Hindlimb muscle (tissue), 1 donor: Measurements from ENCODE around the gene RNF138. TPM values are rescaled to one million over a fixed set of nuclear protein-coding genes. Genes with fewer than 3 reads are reported as not detected.
"Not testable (repeated sequence)": the region's sequence is repeated elsewhere in the genome, so short reads cannot be mapped to it uniquely, and the experiment has no call there.

ENCODE experiments used
- DNase-seq: peaks from one replicate; pipeline ENCODE4 v3.0.0-alpha.2; 2013
- polyA plus RNA-seq: library from polyadenylated mRNA; unstranded; fragments of 120-200 nt; gene quantifications from one replicate; pipeline ENCODE4 v1.2.1, GENCODE V29; 2013; ENCODE audit not compliant: insufficient read length

The RNF138 gene
- polyA plus RNA-seq, 1 donor = 23.8 TPM

DNA sequence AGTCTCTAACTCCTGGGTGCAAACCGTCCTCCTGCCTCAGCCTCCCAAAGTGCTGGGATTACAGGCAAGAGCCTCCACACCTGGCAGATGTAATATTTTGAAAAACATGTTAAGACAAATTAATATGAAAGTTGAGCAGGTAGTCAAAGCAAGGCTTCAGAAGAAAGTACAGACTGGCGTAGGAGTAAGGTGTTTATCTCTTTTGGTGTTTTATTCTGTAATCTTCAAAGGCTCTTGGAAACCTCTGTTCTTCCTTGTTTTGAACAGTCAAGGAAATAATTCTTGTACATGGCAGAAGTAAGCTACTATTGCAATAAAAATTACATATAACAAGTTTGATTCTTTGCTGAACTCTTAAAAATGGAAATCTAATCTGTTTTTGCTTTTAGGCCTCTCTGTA, 5.3 kb downstream of the RNF138 start:
- no peak for DNase-seq

DNA sequence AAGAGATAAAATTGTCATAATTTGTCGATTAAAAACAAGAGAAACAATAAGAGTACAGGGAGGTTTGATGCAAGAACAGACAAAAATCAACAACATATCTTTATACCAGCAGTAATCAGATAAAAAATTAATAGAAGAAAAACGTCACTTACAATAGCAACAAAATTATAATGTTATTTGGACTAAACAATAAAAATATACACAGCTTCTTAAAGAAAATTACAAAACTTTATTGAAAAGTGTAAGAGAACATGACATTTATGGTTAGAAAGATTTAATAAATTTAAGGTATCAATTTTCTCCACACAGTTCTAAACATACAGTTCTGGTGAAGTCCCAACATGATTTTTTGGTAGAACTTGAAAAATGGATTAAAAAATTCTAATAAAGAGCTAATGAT, 12.8 kb downstream of the RNF138 start:
- DNase-seq = no peak

DNA sequence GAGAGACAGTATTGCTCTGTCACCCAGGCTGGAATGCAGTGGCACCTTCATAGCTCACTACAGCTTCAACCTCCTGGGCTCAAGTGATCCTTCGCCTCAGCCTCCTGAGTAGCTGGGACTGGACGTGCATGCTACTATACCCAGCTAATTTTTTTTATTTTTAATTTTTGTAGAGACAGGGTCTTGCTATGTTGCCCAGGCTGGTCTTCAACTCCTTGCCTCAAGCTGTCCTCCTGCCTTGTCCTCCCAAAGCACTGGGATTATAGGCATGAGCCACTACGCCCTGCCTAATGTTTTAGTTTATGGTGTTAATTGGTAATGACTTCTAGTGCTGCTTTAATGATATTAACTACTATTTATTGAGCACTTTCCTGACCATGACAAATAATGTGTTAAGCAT, 18.3 kb downstream of the RNF138 start:
- no peak for DNase-seq

DNA sequence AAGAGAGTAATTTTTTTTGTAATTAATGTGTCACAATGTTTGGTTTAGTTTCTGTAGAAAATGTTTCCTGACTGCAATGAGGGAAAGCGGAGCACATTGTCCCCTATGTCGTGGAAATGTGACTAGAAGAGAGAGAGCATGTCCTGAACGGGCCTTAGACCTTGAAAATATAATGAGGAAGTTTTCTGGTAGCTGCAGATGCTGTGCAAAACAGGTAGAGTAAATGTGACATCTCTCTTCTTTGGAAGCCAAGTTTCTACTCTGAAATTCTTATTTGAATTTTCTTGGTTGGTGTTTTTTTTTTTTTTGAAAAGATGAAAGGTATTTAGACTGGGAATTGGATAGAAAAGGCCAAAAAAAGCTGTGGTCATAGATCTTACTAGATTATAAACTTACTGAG, 20.0 kb downstream of the RNF138 start:
- no peak for DNase-seq

DNA sequence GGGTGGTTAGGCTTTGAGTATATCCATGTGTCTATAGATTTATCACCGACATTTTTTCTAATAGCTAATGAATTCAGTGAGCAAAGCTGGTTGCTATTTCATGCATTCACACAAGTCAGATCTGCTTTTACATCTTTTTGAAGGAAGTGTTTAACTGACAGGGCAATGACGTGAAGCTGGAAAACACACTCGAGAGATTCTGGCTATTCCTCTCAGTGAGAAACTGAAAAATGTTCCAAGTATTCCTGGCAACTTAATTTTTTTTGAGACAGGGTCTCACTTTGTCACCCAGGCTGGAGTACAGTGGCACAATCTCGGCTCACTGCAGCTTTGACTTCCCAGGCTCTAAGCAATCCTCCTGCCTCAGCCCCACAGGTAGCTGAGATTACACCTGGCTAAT, 21.2 kb downstream of the RNF138 start:
- DNase-seq = no peak

DNA sequence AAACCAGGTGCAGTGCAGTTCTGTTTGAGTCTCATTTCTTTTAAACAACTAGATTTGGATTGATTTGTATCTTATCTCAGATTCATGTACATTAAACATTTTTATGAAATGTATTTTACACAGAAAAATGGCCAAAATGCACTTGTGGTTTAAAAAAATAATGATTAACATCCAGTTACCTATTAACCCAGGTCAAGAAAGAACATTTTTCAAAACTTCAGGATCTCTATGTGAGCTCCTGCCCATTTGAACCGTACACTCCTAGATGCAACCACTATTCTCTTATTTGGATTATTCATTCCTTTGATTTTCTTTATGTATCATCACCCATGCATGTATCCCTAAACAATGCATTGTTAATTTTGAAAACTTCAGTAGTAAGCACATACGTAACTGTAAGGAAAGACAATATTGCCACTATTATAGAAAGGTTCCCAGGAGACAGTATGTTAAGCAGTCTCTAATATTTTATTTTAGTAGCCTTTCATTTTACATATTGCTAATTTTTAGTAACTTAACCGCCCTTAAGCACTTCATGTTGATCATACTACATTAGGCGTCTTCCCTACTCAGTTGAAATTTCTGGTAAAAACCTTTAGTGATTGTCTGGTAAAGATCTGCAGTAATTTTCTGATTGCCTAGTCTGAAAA, 22.7 kb downstream of the RNF138 start:
- no peak for DNase-seq

DNA sequence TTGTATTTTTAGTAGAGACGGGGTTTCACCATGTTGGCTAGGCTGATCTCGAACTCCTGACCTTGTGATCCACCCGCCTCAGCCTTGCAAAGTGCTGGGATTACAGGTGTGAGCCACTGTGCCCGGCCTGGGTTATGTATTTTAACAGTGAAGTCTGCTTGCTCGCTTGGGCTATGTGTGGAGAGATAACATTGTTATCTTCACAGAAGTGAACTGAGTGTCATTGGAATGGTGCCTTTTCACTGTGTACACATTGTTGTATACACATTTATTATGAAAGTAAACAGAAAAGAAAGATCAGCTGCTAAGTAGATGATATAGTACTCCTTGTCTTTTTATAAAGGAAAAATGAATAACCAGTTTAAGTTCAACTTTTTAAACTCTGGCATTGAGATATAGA, 30.4 kb downstream of the RNF138 start:
- no peak for DNase-seq

DNA sequence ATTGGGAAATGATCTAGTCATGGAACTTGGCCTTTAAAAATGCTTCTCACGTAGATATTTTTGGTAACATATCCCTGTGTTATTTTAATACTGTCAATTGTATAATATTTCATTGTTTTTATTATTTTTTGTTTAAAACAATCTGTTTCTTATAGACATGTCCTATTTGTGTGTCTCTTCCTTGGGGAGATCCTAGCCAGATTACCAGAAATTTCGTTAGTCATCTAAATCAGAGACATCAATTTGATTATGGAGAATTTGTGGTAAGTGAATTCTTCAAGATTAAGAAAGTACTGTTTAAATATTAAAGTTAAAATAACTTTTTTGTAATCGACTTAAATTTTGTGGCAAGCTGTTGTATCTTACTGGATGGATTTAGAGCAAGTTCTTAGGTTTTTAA, 34.9 kb downstream of the RNF138 start:
- no peak for DNase-seq

DNA sequence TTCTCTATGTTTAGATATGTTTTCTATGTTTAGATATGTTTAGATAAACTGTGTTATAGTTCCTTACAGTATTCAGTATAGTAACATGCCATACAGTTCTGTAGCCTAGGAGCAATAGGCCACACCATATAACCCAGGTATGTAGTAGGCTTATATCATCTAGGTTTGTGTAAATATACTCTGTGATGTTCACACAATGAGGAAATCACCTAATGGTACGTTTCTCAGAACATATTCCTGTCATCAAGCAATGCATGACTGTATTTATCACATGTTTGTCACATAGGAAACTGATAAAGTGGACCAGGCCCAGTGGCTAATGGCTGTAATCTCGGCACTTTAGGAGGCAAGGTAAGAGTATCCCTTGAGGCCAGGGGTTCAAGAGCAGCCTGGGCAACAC, 44.0 kb downstream of the RNF138 start:
- DNase-seq = no peak

DNA sequence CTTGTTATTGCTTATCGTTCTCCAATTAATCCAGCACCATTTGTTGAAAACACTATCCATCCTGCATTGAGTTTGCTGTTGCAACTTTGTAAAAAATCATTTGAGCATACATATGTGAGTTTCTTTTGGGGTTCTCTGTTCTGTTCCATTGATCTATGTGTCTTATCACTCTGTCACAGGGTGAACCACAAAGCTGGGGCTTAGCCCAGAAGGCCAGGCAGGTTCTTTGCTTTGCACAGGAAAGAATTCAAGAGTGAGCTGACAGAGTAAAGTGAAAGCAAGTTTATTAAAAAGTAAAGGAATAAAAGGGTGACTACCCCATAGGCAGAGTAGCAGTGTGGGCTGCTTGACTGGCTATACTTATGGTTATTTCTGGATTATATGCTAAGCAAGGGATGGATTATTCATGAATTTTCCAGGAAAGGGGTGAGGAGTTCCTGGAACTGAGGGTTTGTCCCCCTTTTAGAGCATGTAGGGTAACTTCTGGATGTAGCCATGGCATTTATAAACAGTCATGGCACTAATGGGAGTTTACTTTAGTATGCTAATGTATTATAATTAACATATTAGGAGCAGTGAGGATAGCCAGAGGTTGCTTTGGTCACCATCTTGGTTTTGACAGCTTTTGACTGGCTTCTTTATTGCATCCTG, 46.8 kb downstream of the RNF138 start:
- DNase-seq = no peak

DNA sequence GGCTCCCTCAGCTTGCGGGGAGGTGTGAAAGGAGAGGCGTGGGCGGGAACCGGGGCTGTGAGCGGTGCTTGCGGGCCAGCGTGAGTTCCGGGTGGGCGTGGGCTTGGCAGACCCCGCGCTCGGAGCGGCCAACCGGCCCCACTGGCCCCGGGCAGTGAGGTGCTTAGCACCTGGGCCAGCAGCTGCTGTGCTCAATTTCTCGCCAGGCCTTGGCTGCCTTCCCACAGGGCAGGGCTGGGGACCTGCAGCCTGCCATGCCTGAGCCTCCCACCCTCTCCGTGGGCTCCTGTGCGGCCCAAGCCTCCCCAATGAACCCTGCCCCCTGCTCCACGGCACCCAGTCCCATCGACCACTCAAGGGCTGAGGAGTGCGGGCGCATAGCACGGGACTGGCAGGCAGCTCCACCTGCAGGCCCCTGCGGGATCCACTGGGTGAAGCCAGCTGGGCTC, 48.2 kb downstream of the RNF138 start:
- DNase-seq = no peak

DNA sequence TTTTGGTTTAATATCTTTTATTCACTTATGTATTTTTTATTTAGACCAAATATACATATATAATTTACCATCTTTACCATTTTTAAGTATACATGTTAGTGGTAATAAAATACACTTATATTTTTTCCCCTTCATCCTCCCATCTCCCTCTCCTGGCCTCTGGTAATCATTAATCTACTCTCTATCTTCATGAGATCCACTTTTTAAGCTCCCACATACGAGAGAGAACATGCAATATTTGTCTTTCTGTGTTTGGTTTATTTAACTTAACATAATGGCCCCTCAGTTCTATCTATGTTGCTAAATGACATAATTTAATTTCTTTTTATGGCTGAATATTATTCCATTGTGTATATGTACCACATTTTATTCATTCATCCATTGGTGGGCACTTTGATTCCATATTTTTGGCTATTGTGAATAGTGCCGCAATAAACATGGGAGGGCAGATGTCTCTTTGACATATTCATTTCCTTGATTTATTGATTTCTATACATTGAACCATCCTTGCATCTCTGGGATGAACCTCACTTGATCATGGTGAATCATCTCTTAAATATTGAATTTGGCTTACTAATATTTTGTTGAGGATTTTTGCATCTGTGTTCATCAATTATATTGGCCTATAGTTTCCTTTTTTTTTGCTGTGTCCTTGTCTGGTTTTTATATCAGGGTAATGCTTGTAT, 56.7 kb downstream of the RNF138 start:
- DNase-seq = no peak

DNA sequence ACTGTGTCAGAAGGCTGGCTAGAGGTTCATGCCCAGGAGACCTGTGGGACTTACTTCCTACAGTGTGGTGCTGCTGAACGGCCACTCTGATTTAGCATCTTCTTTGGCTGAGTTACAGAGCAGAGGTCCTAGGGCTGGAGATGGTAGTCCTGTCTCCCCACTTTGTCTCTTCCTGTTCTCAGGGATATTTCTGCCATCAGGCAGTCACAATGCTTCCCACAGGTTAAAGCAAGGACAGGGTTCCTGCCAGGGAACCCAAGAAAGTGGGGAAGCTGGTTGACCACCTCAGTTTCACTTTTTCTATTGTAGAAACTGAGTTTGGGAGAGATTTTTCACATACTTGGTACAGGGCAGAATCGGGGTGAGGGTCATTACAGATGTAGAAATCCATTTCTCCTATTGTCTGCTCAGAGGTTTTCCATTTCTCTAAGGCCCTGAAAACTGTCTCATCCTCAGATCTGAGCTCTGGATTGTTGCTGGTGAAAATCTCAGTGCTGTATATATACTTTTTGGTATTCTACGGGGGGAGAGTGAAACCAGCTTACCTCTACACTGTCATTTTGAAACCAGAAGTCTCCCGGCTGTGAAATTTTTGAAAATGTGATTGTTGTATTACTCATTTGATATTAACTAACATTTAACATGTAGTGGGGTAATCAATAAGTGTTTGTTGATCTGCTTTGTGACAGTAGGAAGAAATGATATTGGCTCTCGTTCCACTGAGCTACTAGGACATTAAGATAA, 61.2 kb downstream of the RNF138 start:
- no peak for DNase-seq

DNA sequence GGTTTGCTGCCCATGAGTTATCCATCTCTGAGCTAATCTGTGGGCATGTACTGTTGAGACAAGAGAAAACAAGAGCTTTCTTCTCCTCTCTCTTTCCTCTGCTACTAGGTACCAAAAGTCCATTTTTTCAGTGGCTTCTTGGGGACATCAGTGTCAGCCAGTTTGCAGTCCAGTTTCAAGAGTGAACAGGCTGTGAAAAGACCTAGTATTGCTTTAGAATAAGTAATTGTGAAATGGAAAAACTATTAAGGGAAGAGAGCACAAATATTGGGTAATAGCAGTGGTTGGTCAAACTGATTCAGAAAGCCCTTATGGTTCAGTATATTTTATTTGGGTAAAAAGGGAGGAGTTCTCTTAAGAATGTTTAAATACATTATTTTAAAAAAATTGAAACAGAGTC, 65.2 kb downstream of the RNF138 start:
- DNase-seq = no peak

DNA sequence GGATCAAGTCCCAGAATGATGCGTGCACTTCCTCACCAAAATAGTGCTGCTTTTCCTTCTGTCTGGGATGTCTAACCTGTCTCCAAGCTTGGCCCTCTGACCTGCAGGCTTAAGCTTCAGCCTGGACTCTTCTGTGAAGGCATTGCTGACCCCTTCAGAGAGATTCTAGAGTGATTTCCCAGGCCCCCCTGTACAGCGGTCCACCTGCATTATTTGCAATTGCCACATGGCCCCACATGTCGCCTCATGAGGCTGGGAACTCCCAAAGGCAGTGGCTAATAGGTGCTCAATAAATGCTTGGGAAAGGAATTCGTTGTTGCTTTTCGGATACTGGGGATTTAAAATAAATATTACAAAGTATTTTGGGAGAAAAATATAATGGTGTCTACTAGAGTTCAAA, 65.9 kb downstream of the RNF138 start:
- DNase-seq = no peak

DNA sequence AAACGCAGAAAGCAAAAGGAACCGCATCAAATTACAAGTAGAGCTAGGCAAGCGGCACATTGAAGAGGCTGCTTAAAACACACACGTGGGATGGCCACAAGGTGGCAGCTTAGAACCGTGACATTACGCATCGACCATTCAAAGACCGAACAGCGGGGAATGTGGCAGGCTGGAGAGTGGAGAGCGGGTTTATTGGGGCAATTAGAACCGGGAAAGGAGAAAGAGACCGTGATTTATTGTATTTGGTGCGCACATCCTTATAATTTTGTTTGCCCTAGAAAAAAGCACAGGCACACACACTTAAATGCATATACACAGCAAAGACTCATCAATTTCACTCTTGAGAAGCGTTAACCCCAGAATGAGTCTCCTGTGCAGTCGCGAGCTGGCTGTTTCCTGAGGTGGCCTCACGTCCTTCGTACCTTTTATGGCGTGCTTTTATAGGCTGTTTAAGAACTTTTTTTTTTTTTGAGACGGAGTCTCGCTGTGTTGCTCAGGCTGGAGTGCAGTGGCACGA, 66.5 kb downstream of the RNF138 start:
- DNase-seq = peak; percentile 87

DNA sequence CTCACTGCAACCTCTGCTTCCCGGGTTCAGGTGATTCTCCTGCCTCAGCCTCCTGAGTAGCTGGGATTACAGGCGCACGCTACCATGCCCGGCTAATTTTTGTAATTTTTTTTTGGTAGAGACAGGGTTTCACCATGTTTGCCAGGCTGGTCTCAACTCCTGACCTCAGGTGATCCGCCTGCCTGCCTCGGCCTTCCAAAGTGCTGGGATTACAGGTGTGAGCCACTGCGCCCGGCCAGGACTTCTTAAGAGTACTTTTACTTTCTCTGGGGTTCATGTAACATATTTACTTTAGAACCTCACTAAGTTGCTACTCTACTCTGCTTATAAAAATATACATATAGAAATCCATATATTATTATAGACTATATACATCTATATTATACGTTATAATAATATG, 67.0 kb downstream of the RNF138 start:
- not testable (repeated sequence) for DNase-seq

DNA sequence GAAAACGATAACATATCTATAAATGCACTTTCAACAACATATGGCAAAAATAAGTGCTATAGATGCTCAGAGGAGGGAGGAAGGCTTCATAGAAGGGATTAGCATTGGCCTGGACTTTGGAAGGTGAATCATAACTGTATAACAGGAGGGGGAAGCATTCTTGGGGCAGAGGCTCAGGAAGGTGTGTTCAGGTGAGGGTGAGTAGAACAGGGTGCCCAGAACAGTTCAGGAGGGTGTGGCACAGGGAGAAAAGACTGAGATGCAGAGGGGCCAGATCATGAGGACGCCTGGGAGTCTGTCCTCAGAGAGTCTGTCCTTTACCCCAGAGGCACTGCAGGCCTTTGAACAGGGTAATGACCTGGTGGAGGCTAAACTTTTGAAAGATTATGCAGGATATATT, 68.9 kb downstream of the RNF138 start:
- no peak for DNase-seq

DNA sequence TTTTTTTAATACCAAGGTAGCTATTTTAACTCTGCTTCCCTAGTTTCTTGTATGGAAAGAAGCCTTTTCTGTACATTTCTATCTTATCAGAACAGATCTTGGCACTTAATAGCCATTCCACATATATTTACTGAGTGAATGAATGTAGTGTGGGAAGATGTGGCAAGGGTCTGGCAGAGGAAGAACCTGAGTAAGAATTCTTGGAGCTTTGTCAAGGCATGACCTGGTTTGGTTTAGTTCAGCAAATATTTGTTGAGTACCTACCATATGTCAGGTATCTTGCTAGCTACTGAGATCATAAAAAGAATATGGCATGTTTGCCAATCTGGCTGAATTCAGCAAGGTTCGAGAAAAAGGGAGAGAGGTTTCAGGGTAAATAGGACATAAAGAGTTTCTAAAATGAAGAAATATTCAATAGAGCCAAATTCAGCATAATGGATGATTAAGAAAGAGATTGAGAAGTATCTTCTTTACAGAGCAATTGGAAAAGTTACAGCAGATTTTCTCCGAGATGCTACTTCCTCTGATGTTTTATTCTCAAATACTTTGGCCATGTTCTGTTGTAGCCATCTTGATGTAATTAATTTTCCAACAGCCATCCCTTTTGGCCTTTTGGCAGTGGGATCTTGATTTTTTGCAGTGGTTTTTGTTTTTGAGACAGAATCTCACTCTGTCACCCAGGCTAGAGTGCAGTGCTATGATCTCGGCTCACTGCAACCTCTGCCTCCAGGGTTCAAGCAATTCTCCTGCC, 76.5 kb downstream of the RNF138 start:
- DNase-seq = peak; percentile 23

DNA sequence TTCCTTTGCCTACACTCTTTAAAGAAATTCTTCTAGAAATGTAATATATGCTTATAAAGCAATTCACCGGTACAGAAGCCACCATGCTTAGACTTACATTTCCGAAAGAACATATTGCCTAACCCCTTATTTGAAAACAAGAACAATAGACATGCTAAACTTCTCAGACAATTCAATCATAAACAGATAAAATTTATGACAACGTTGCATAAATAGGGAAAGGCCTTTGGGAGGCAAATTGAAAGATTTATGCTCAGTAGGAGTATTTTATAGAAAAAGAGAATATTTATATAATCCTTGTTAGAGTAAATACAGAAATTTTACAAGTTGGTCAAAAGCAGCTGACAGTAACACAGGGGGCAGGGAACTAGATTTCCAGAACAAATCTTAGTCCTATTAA, 82.0 kb downstream of the RNF138 start:
- DNase-seq = no peak

DNA sequence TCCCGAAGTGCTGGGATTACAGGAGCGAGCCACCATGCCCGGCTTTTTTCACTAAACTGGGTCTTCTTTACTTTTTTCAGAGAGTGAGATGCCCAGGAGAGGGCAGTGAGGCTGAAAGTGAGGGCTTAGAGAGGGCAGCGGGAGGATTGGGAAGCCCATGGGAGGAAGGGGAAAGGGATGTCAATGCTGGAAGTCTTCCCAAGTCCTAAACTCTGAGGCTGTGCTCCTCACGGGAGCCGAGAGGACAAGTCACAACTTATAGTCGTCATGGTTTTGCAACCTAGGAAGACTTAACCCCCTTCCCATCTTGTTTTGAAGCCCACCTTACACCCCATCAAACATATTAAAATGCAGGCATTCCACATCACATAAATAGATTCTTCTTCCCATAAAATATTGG, 83.0 kb downstream of the RNF138 start:
- no peak for DNase-seq

DNA sequence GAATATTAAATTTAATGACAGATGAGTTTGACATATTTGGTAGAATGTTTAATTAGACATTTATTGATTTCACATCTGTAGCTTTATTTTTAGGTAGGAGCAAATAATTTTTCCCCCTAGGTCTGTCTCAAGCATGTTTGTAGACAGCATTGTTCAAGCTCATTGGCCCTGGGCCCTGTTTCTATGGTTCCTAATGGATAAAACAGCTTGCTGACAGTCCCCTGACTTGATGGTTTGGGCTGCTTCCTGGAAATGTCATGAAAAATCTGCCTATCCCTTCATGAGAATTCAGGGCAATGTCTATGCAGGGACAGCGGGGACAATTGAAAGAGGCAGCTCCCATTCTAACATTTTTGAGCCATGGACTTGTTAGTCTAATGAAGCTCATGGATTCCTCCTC, 83.6 kb downstream of the RNF138 start:
- peak; percentile 76 for DNase-seq
